Renal pelvis (tissue), 12 donors: ENCODE data around the gene KRTAP22-1. TPM values are rescaled to one million over a fixed set of nuclear protein-coding genes. Genes with fewer than 3 reads are reported as not detected.

ENCODE experiments used
- DNase-seq: peaks from one replicate; pipeline ENCODE4 v3.0.0-alpha.2; 2013
- long read RNA-seq, 16 experiments: transcript quantifications; one replicate each; lab custom pipeline, GENCODE V29; 2026
- polyA plus RNA-seq, 3 donors: library from polyadenylated mRNA; unstranded; fragments of 120-200 nt; gene quantifications; one replicate each; pipeline ENCODE4 v1.2.1, GENCODE V29; 2013; ENCODE audit not compliant: insufficient read length in 3 of 3

The KRTAP22-1 gene
- polyA plus RNA-seq: not detected
- long read RNA-seq, donor 1: 0 reads
- long read RNA-seq, donor 2: 0 reads
- long read RNA-seq, donor 3: 0 reads
- long read RNA-seq, donor 4: 0 reads
- long read RNA-seq, donor 5: 0 reads
- long read RNA-seq, donor 6: 0 reads
- long read RNA-seq, donor 7: 0 reads
- long read RNA-seq, donor 8: 0 reads
- long read RNA-seq, donor 9: 0 reads
- long read RNA-seq, donor 10: 0 reads
- long read RNA-seq, donor 11: 0 reads
- long read RNA-seq, donor 12: 0 reads
- long read RNA-seq, donor 13: 0 reads
- long read RNA-seq, donor 14: 0 reads
- long read RNA-seq, donor 15: 0 reads
- long read RNA-seq, donor 16: 0 reads

DNA sequence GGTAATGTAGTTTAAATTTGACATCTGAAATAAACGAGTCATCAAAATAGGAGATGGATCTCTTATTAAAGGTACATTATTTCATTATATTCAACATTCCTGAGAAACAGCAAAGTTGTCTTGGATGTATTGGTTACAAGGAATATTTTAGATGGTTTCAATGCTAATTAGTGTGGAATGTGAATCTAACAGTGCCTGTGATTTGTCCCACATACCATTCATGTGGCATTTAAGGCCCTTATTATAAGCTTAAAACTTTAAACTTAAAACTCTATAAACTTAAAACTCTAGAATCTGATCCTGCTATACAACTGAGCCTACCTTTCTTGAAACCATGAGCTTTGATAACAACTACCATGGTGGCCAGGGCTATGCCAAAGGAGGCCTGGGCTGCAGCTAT is at the start of gene KRTAP22-1:
TSS of gene KRTAP22-1 (plus strand) at position 301 of the 400 bp plus-strand sequence.
- no peak for DNase-seq

DNA sequence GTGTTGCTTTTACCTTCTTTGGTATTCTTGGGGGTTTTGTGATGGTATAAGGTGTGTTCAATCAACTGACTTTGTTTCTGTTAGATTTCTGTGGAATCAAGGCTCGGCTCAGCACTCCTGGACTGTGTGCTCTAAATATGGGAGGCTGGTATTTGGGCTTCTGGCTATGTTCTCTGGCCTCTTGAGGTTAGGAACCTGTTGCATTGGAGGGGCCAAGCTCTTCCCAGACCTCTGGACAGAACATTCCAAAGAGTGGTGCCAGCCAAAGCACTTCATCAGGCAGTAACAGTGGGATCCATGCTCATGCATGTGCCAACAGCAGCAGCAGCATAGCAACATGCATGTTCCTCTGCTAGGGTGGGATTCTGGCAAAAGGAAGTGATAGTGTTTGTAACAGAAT is 48.1 kb upstream of the KRTAP22-1 start:
- no peak for DNase-seq

DNA sequence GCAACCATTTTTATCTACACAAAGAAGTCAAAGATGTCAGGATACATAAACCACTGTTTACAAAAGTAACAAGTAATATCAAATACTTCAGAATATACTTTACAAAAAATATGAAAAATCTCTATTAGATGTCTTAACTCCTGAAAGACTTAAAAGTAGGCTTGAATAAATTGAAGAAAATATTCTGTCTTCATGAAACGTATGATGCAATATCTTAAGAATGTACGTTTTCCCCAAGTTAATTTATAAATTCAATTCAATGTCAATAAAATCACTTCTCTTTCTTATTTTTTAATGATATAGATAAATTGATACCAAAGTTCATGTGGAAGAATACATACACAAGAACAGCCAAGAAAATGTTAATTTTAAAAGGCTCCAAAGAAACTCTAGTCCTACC is 45.8 kb upstream of the KRTAP22-1 start:
- DNase-seq: no peak

DNA sequence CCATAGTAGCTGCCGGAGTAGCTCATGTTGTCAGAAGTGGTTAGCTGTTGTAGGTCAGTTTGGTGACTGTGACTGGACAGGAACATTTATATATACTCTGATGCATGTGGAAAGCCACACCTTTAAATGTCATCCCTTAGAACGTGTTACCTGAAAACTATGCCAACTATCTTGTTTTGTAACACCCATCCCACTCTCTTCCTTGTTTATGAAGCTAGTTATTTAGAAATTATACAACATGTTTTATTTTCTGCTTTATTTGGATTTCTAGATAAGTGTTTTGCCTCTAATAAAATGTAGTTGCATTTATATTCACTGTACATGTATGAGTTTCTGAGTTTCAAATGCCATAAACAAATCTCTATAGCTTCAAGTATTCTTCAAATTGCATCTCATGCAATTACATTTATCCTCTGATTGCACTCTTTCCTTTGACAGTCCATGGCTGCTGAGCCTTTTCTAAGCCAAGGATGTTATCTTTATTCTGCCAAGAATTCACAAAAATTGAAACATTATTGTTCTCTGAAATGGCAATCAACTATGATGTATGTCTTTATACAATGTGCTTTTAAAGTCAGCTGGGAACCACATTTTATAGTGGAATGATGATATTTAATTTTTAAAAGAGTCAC is 39.5 kb upstream of the KRTAP22-1 start, which contains the start of gene KRTAP19-7:
TSS of gene KRTAP19-7 (minus strand) at position 51 of the 632 bp plus-strand sequence. CDS start at position 26, 25 bp downstream.
- no peak for DNase-seq

DNA sequence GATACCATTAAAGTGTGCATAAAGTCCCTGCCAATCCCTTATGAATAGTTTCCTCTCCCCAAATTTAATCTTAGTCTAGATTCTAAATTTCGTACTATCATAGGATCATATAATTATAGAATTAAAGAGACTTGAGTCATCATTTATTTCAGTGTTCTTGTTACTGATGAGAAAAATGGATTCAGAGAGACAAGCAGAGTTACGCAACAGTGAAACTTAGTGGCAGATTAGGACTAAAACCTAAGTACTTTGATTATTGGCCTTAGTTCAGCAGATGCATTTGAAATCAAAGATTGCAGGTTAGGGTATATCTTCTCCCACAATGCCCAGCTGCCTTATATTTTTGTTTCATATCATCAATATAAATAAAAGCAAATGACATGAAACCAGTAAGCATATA is 38.9 kb upstream of the KRTAP22-1 start:
- no peak for DNase-seq

DNA sequence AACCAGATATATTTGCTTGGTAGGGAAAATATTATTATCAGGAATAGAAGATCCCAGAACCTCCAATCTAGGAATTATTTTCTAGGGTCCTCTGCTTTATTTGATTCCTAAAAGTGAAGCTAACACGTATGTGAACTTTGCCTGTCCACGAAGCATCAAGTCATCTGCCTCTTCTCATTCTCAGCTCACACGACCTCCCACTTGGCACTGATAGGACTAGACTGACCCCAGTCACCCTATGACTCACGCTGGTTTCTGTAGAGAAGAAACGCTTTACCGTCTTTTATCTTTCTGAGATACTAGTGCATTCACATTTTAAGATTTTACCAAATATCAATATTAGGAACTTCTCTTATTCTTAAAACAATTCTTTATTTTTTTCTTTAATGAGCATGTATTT is 37.8 kb upstream of the KRTAP22-1 start:
- no peak for DNase-seq

DNA sequence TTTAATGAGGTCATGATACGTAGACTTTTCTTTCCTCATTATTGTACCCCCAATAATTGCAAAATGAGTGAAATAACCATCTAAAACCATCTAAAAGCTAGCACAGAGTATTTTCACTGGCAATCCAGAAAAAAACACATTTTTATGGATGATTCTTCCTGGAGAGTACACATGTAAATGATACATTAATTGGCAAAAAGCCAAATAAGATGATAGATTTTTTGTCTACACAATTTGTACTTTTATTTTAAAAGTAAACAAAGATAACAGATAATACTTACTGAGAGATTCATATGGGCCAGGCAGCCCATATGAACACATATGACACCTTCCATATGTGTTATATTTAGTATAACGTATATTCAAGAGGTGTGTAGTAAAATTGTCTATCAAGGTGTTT is 37.3 kb upstream of the KRTAP22-1 start:
- no peak for DNase-seq

DNA sequence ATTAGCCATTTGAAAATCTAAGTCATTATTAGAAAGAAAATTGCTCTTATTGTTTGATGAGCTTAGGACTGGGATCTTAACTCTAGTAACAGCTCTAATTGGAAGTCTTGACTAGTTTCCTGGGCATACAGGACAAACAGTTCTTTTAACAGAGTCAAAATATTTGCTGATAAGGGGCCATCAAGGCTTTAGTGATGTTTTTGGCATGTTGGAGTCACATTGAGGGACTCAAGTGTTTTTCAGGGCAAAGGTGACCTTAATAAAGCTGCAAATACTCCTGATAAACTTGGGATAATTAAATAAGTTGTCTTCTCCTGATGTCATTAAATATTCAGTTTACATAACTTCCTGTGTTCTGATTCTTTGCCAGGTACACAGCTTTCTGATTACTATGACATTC is 33.3 kb upstream of the KRTAP22-1 start:
- no peak for DNase-seq

DNA sequence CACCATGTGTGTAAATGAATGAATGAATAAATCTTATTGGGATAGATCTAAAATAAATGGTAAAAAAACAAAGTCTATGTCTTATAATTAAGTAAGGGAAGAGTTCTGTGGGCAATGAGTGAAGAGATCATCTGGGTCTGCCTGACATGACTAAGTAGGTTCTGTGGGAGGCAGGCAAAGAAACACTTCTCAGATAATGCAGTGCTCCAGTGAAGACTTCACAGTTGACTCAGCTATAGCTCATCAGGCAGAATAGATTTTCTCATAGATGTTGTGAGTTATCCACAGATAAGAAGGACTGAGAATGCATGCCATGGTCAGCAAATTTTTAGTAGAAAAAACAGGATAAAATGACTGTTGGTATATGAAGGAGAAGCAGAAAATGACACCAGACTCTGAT is 23.1 kb upstream of the KRTAP22-1 start:
- no peak for DNase-seq

DNA sequence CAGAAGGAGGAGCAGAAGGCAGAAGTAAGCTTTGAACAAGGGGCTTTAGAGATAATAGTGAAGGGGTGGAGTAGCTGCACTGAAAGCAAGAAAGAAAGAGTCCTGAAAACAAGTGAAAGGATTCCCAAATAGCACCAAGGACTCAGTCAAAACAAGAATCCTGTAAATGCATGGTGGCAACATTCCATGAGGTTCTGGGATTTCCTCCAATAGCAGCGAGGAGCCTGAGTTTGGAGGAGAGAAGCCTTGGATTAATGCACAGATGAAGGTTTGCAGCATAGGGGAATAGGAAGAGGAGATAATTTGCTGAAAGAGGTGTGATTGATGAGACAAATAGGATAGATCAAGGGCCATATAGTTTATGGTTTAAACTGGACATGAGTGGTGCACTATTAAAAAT is 21.5 kb upstream of the KRTAP22-1 start:
- no peak for DNase-seq

DNA sequence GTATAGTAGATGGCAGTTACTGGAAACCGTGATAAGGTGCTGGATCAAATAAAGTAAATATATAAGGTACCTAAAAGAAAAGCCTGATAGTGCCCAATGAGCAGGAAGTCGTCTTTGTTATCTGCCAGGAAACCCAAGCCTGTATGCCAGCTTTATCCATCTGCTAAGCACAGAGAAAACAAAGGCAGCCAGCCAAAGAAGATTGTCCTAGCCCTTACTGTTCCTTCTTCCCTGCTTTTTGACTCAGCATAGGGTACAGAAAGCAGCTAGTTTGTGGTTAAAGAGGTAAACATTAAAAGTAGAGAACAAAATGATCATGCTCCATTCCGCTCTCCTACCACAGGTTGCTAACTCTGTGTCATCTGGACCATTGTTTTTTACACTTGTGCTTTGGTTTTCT is 20.8 kb upstream of the KRTAP22-1 start:
- no peak for DNase-seq

DNA sequence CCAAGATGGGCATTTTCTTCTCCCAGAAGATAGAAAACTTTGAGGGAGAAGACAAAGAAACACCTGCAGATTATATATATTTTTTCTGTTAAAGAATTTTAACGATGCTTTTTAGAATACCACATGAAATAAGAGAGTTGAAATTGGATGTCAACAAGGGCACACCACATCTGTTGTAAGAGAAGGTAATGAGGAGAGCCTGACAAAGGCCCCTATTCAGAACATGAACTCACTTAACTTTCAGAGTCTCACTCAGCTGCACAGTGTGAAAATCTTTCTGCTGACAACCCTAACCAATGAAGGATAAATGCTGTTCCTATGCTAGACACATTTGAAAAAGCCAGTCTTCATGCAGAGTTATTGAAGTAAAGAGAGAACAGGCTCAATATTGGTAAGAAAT is 18.0 kb upstream of the KRTAP22-1 start:
- no peak for DNase-seq

DNA sequence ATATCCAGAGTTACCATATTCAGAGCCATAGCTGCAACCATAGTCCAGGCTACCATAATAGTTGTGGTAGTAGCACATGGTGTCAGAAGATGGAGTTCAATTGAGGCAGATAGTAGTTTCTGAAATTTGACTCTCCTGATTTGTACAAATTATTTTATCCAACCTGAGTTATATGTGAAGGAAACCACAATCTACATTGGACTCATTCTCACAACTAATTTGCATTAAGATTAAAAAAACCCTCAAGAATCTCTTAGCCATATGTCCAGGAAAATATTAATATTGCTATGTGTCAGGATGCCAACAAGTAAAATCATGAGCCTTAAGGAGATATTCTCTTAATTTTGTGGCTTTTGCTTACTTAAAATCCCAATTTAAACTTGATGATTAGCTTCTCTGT is 10.6 kb upstream of the KRTAP22-1 start, which contains the start of gene KRTAP22-2:
TSS of gene KRTAP22-2 (minus strand) at position 101 of the 400 bp plus-strand sequence.
- no peak for DNase-seq

DNA sequence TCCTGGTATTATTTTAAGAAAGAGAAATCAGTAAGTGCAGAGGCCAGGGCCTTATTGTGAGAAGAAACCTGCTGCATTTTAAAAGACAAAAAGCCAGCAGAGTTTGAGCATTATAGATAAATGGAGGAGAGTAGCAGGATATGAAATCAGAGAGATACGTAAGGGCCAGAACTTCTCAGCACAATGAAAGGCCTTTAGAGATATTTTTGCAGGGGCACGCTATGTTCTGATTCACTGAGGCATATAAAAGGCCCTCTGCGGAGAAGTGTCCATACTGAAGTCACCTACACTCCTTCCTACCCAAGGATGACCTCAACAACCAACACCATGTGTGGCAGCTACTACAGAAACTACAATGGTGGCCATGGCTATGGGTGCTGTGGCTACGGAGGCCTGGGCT is 8.7 kb upstream of the KRTAP22-1 start, which contains the start of gene KRTAP6-3:
TSS of gene KRTAP6-3 (plus strand) at position 301 of the 400 bp plus-strand sequence. CDS start at position 307, 6 bp downstream.
- no peak for DNase-seq

DNA sequence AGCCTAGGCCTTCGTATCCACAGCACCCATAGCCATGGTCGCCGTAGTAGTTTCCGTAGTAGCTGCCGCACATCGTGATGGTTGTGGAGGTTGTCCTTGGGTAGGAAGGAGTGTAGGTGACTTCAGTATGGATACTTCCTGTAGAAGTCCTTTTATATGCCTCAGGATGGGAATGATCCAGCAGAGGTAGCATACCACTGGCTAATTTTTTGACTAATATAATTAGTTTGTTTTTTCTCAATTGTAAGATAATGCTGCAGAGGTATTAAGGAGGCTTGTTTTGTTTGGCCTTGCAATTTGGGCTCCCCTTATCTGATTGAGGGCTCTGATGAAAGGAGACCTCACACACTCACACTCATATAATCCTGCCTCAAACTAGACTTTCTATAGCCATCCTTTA is 2.1 kb upstream of the KRTAP22-1 start, which contains the start of gene KRTAP6-2:
TSS of gene KRTAP6-2 (minus strand) at position 101 of the 400 bp plus-strand sequence. CDS start at position 73, 28 bp downstream.
- no peak for DNase-seq

DNA sequence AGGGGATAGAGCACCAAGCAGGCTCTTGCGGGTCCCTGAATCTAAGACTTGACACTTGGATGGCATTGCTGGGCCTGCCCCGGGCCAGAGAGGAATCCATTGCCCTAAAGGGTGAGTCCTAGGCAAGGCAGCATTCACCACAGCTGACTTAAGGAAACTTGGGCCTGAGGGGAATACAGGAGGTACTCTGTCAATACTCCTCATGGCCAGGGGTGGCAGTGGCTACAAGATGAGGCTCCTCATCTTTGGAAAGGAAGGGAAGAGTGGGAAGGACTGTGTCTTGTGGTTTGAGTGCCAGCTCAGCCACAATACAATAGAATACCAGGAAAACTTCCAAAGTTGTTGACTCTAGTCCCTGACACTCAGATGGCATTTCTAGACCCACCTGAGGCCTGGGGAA is 5.1 kb downstream of the KRTAP22-1 start:
- DNase-seq: no peak

DNA sequence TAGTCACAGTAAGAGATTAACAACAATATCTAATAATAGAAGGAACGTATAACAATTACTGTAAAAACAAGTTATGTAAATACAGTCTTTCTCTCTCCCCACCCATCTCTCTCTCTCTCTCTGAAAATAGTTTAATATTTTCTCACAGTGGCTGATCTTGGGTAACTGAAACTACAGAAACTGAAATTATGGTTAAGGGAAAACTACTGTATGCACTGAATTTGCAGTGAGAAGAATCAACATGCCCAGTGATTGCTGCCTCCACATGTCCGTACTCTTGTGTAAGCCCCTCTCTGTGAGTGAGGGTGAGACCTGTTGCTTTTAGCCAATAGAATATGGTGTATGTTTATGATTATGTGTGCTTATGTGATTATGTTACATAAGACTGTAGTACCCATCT is 11.2 kb downstream of the KRTAP22-1 start:
- DNase-seq: no peak

DNA sequence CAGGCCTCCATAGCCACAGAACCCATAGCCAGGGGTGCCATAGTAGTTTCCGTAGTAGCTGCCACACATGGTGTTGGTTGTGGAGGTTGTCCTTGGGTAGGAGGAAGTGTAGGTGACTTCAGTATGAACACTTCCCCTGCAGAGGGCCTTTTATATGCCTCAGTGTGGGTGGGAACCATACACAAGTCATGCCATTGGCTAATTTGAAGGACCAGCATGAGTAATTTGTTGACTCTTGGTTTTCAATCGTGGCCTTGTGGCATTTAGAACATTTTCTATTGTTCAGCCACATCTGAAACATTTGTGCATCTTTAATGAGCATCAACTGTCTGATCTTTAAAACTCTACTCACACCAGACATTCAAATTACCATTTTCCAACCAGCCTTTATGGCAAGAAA is 12.9 kb downstream of the KRTAP22-1 start, which contains the start of gene KRTAP6-1:
TSS of gene KRTAP6-1 (minus strand) at position 95 of the 400 bp plus-strand sequence. CDS start at position 69, 26 bp downstream.
- DNase-seq: no peak

DNA sequence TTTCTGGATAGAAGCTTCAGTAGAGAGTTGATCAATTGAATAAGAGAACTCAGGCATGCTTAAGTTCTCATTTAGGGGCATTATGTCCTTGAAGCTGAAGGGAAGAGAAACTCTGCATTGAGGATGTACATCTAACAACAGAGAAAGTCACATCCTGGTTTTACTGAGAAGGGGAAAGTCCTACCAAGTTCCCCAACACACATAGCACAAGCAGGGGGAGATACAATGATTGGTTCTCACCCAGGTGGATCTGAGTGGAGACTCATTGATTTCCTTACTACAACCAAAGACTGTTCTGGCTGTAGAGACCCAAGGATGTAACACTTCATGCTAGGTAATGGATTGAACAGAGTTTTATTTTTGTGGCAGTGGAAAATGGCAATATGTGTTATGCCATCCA is 14.3 kb downstream of the KRTAP22-1 start:
- DNase-seq: no peak

DNA sequence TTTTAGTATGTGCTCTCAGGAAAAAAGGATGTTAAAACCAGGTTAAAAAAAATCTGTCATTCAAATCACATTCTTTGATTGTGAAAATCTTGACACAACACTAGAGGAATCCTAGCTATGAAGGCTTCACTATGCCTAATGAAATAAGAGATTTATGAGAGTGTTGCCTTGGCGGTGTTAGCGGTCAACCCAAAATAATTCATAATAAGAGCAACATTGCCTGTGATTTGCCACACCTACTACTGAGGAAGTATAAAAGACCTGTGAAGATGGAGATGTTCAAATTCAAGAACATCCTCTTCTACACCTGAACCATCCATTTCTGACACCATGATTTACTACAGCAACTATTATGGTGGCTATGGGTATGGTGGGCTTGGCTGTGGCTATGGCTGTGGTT is 15.2 kb downstream of the KRTAP22-1 start, which contains the start of gene KRTAP20-1:
TSS of gene KRTAP20-1 (plus strand) at position 301 of the 400 bp plus-strand sequence. CDS start at position 331, 30 bp downstream.
- no peak for DNase-seq

DNA sequence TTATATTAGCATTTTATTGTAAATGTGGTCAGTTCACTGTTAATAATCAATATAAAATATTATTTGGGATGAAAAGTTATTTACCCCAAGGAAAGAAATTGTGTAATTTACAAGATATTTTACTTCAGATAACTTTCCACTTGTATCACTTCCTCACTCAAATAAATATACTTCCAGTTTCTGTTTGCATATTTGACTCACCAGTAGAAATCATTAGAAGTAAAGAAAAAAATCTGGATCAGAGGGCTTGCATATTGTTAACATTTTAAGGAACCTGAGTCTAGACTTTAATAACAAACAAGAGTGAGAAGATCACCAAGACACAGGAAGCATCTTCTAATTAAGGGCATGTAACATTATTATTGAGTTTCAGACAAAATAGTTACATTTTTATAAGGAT is 19.2 kb downstream of the KRTAP22-1 start:
- DNase-seq: no peak

DNA sequence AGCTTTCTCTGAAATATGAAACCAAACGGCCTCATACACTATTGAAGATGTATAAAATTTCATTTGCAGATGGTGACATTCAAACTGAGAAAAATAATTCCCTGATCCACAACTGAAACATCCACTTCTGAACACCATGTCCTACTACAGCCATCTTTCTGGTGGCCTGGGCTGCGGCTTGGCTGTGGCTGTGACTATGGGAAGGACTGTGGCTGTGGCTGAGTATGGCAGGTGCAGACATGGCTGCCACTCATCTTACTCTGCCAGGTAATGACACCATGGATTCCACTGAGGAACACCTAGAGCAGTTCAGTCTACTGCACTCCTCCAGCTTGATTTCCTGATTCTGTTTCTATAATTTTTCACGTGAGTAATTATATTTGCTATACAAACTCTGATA is 19.6 kb downstream of the KRTAP22-1 start, which contains the start of gene KRTAP20-4:
TSS of gene KRTAP20-4 (plus strand) at position 106 of the 400 bp plus-strand sequence.
- DNase-seq: no peak

DNA sequence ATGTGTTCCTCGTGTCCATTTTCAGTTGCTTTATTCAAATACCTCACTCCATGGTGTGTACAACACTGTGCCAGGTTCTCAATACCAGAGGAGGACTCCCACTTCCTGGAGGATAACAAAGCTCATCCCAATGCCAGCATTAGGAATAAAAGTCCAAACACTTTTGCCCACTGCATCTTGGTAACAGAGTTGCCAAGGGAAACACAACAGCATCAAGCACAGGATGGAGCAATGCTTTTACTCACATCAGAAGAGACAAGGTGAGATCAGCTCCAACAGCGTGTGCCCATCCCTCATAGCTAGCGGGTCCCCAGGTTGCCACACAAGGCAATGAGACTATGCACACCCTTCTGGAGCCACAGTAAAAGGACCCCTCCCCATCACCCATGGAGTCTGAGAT is 22.5 kb downstream of the KRTAP22-1 start:
- DNase-seq: no peak
